CD4-positive, alpha-beta T cell treated with Interleukin-17A for 4 hours (primary cell): ENCODE data around the gene ITPKC.
"Not testable (repeated sequence)": the region's sequence is repeated elsewhere in the genome, so short reads cannot be mapped to it uniquely, and the experiment has no call there.

ENCODE experiments used
- DNase-seq: peaks from one replicate; pipeline ENCODE4 v3.0.0-alpha.2; 2020; ENCODE audit warnings: mixed read lengths

Gene ITPKC

GRCh38 chr19:40774916-40775631, 58.2 kb downstream of the ITPKC start, which contains the start of gene MIA:
Gene MIA, plus strand, starts transcription at chr19:40775521. Its CDS starts 22 bp downstream, at chr19:40775543.
- no peak for DNase-seq

- no peak for DNase-seq
Observed at GRCh38 chr19:40775632-40776022, 58.7 kb downstream of the ITPKC start.

DNA sequence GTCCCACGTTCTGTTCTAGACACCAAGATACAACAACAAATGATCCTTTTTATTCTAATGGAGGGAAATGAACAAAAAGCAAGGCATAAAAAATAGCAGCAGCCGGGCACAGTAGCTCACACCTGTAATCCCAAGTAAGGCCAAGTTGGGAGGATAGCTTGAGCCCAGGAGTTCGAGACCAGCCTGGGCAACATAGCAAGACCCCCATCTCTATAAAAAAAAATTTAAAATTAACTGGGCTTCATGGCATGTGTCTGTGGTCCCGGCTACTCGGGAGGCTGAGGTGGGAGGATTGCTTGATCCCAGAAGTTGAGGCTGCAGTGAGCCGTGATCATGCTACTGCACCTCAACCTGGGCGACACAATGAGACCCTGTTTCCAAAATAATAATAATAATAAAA, 59.5 kb downstream of the ITPKC start:
- no peak for DNase-seq

DNA sequence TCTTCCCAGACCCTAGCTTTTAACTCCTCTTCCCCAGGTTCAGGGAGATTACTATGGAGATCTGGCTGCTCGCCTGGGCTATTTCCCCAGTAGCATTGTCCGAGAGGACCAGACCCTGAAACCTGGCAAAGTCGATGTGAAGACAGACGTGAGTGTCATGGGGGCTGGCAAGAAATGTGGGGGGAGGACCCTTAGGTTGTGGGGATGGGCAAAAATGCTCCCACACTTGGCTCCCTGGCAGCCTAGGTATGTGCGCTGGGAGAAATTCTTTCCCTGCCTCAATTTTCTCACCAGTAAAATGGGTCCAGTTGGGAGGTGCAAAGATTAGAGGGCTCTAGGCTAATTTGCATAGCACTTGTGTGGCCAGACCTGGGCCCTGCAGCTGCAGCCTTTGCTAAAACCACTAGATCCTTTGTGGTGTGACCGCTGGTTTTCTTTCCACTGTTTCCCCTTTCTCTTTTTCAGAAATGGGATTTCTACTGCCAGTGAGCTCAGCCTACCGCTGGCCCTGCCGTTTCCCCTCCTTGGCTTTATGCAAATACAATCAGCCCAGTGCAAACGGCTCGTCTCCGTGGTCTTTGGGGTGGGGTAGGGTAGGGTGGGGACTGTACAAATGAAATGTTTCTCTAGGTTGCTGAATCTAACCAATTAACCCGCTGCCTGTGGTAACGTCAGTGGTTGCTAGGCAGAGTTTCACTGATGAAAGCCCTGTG, 60.2 kb downstream of the ITPKC start:
- peak; percentile 91 for DNase-seq

- no peak for DNase-seq
Observed at GRCh38 chr19:40777645-40777936, 60.7 kb downstream of the ITPKC start.

GRCh38 chr19:40777937-40778705, 61.2 kb downstream of the ITPKC start, which contains the start of gene RAB4B:
Gene RAB4B, plus strand, starts transcription at chr19:40778247. Its CDS starts 129 bp downstream, at chr19:40778376.
- DNase-seq, result peak; percentile 100

DNA sequence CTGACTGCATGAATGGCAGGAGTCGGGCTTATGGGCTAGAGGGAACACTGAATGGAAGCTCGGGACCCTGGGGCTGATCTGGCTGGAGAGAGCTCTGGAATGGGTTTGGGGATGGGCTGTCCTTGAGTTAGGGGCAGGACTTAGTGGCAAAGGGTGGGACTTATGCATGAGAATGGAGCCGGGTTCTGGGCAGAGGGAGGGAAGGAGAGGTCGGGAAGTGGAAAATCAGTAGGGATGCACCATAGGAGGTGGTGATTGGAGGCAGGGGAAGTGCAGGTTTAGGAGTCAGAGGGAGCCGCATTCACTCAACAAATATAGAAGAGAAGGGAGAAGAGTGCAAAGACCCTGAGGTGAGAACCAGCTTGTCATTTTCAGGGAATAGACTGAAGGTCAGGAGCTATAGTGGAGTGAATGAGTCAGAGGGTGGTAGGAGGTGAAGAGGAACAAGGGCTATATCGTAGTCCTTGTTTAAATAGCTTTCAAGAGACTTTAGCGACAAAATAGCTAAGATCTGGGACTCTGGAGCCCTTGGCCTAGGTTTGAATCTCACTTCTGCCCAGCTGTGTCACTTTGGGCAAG, 61.9 kb downstream of the ITPKC start:
- no peak for DNase-seq

- no peak for DNase-seq
Observed at GRCh38 chr19:40780582-40780981, 63.7 kb downstream of the ITPKC start.

- no peak for DNase-seq
Observed at GRCh38 chr19:40781140-40781539, 64.2 kb downstream of the ITPKC start.

DNA sequence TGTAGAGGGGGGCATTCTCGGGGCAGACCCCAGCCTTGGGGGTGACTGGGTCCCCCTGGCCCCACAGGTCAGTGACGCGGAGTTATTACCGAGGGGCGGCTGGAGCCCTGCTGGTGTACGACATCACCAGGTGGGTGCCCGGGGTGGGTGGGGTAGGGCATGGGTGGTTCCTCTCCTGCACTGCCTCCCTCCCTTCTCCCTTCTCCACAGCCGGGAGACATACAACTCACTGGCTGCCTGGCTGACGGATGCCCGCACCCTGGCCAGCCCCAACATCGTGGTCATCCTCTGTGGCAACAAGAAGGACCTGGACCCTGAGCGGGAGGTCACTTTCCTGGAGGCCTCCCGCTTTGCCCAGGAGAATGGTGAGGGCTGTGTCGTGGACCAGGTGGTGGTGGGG, 66.8 kb downstream of the ITPKC start:
- no peak for DNase-seq

- not testable (repeated sequence) for DNase-seq
Observed at GRCh38 chr19:40784146-40784545, 67.2 kb downstream of the ITPKC start.

DNA sequence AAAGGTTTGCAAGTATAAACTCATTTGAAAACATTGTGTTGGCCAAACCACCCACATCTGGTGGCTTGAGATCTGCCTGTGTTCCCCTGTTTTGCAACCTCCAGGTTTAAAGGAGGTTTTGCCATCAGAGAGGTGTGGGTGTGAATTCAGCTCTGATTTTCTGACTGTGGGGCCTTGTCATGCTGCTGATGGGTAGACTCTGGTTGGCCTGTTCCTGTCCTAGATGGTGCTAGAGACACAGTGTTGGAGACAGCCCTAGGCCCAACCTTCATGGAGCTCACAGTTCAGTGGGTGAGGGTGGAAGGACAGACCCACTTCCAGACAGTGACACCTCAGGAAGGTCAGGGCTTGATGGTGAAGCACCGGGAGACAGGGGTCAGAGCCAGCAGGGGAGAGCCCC, 68.6 kb downstream of the ITPKC start:
- no peak for DNase-seq

DNA sequence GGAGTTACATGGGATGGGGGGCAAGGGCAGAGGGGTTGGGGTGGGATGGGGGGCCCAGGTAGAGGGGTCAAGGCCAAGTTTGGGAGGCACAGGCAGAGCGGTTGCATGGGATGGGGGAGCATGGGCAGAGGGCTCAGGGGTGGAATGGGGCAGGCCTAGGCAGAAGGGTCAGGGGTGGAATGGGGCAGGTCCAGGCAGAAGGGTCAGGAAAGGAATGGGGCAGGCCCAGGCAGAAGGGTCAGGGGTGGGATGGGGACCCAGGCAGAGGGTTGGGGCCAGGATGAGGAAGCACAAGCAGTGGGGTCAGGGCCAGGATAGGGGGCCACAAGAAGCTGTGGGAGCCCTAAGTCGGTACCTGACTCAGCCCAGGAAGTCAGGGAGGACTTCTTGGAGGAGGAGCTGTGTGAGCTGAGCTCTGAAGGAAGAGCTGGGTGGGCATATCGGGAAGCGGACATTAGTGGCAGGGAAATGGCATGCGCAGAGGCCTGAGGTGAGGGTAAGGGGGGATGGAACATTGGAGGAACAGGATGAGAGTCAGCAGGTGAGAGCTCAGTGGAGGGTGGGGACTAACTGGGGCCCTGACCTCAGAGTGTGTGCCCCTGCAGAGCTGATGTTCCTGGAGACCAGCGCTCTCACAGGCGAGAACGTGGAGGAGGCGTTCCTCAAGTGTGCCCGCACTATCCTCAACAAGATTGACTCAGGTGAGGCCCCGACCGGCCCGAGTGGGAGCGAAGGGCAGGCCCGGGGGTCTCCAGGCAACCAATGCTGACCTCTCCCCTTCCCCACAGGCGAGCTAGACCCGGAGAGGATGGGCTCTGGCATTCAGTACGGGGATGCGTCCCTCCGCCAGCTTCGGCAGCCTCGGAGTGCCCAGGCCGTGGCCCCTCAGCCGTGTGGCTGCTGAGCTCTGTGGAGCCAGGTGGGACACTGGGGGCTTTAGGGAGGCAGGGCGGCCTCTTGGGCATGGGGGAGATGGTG, 69.4 kb downstream of the ITPKC start:
- no peak for DNase-seq
